Activated B cell treated with CpG ODN at 0.5 μM for 24 hours (primary cell): ENCODE data around the gene XYLB. TPM values are rescaled to one million over a fixed set of nuclear protein-coding genes. Genes with fewer than 3 reads are reported as not detected.

Source experiments
- ATAC-seq: fragments of 200-7000 bp; cut with Tn5 transposase; one replicate; pipeline ENCODE4 v1.10.0; 2021; ENCODE audit warnings: low read depth, mild to moderate bottlenecking, moderate library complexity
- CTCF ChIA-PET: fragments of 350-600 bp; sonication (Branson Sonifier 250); formaldehyde crosslinking; loops from one replicate; lab custom pipeline; 2021; ENCODE audit warnings: antibody characterized with exemption; lab: Charles Lee
- POLR2A ChIA-PET: fragments of 350-600 bp; sonication (Branson Sonifier 250); formaldehyde crosslinking; loops from one replicate; lab custom pipeline; 2021; ENCODE audit warnings: antibody characterized with exemption; lab: Charles Lee
- DNase-seq: peaks from one replicate; pipeline ENCODE4 v3.0.0; 2022
- H3K27ac Mint-ChIP-seq: one replicate; pipeline ENCODE4 v1.8.0; 2020; ENCODE audit warnings: mixed read lengths
- H3K27me3 Mint-ChIP-seq: one replicate; pipeline ENCODE4 v1.8.0; 2021; ENCODE audit warnings: mixed read lengths
- H3K36me3 Mint-ChIP-seq: one replicate; pipeline ENCODE4 v1.8.0; 2021; ENCODE audit warnings: low read depth, mixed read lengths
- H3K4me1 Mint-ChIP-seq: one replicate; pipeline ENCODE4 v1.8.0; 2021; ENCODE audit warnings: mixed read lengths
- H3K4me3 Mint-ChIP-seq: one replicate; pipeline ENCODE4 v1.8.0; 2020; ENCODE audit warnings: mild to moderate bottlenecking, mixed read lengths
- H3K9me3 Mint-ChIP-seq: one replicate; pipeline ENCODE4 v1.8.0; 2020; ENCODE audit warnings: mixed read lengths
- CTCF ChIP-seq: fragments of 200-600 bp; IDR thresholded peaks from one replicate; pipeline ENCODE4 v1.8.0; 2022; ENCODE audit warnings: antibody characterized with exemption, mild to moderate bottlenecking
- intact Hi-C: fragments of 100-400 bp; cut with micrococcal nuclease; formaldehyde crosslinking; loops from one replicate; pipeline ENCODE4 v1.15.1; 2024
- total RNA-seq: library from RNA; stranded (reverse); gene quantifications from 2 replicates; pipeline ENCODE4 v1.2.3, GENCODE V29; 2022

The XYLB gene
- total RNA-seq, 1 donor from 2014 or later, result 1.8 TPM

- no peaks in the 10 kb centered on the region for H3K4me1 Mint-ChIP-seq
- intact Hi-C loops, result no loop called here
- H3K4me3 Mint-ChIP-seq, result no peak overlapping the region
- ATAC-seq (no peak), DNase-seq (no peak)
- ChIA-PET CTCF (no interaction called here), POLR2A (no interaction called here)
- no peak for TF ChIP-seq CTCF
- no peaks in the 10 kb centered on the region for H3K36me3 Mint-ChIP-seq
- H3K27me3 Mint-ChIP-seq, result no peaks in the 10 kb centered on the region
- no peak overlapping the region for H3K27ac Mint-ChIP-seq
- H3K9me3 Mint-ChIP-seq, result no peaks in the 10 kb centered on the region
Observed at GRCh38 chr3:38362825-38363224, 16.2 kb downstream of the XYLB start.

GRCh38 chr3:38364721-38365400, 18.3 kb downstream of the XYLB start:
- POLR2A ChIA-PET, result no interaction called here
- no peak overlapping the region for H3K4me3 Mint-ChIP-seq
- no peak for TF ChIP-seq CTCF
- ATAC-seq (no peak), DNase-seq (no peak)
- H3K36me3 Mint-ChIP-seq, result no peaks in the 10 kb centered on the region
- H3K4me1 Mint-ChIP-seq, result no peaks in the 10 kb centered on the region
- no peak overlapping the region for H3K27ac Mint-ChIP-seq
- intact Hi-C loops, result no loop called here
- CTCF ChIA-PET, result no interaction called here
- H3K9me3 Mint-ChIP-seq, result no peaks in the 10 kb centered on the region
- H3K27me3 Mint-ChIP-seq, result no peaks in the 10 kb centered on the region

- CTCF ChIA-PET, result no interaction called here
- intact Hi-C loops, result no loop called here
- H3K4me3 Mint-ChIP-seq, result no peak overlapping the region
Observed at GRCh38 chr3:38365469-38366062, 19.0 kb downstream of the XYLB start.

GRCh38 chr3:38366082-38366481, 19.5 kb downstream of the XYLB start:
- ChIA-PET POLR2A (no interaction called here), CTCF (no interaction called here)
- TF ChIP-seq CTCF, result no peak
- Mint-ChIP-seq H3K36me3 (no peaks in the 10 kb centered on the region), H3K27ac (no peak overlapping the region), H3K27me3 (no peaks in the 10 kb centered on the region), H3K9me3 (no peaks in the 10 kb centered on the region), H3K4me1 (no peaks in the 10 kb centered on the region), H3K4me3 (no peak overlapping the region)
- no peak for DNase-seq
- intact Hi-C loops, result no loop called here
- no peak for ATAC-seq

More at GRCh38 chr3:38365469-38366062, 19.0 kb downstream of the XYLB start:
- ATAC-seq (no peak), DNase-seq (no peak)
- Mint-ChIP-seq H3K27ac (no peak overlapping the region), H3K9me3 (no peaks in the 10 kb centered on the region), H3K36me3 (no peaks in the 10 kb centered on the region), H3K27me3 (no peaks in the 10 kb centered on the region), H3K4me1 (no peaks in the 10 kb centered on the region)
- no peak for TF ChIP-seq CTCF
- POLR2A ChIA-PET, result no interaction called here

GRCh38 chr3:38367779-38368178, 21.2 kb downstream of the XYLB start:
- no peaks in the 10 kb centered on the region for H3K4me1 Mint-ChIP-seq
- POLR2A ChIA-PET, result no interaction called here
- intact Hi-C loops, result no loop called here
- no peaks in the 10 kb centered on the region for H3K27me3 Mint-ChIP-seq
- H3K27ac Mint-ChIP-seq, result no peak overlapping the region
- no peak for ATAC-seq
- no peak for DNase-seq
- CTCF ChIA-PET, result no interaction called here
- no peaks in the 10 kb centered on the region for H3K36me3 Mint-ChIP-seq
- TF ChIP-seq CTCF, result no peak
- H3K9me3 Mint-ChIP-seq, result no peaks in the 10 kb centered on the region
- H3K4me3 Mint-ChIP-seq, result no peak overlapping the region
